GM10266 (cell line): ENCODE measurements around the gene SLC25A11.

Experiments used
- DNase-seq: peaks from one replicate; pipeline ENCODE4 v3.0.0; 2012; ENCODE audit errors: extremely low spot score
- TF ChIP-seq, protein P1 (sequence below): IDR thresholded peaks from 2 replicates; pipeline ENCODE4 v1.5.1; 2012; ENCODE audit warnings: mild to moderate bottlenecking, low read depth; ENCODE audit not compliant: control insufficient read depth, insufficient read depth; ENCODE audit errors: missing control alignments

Gene SLC25A11

DNA sequence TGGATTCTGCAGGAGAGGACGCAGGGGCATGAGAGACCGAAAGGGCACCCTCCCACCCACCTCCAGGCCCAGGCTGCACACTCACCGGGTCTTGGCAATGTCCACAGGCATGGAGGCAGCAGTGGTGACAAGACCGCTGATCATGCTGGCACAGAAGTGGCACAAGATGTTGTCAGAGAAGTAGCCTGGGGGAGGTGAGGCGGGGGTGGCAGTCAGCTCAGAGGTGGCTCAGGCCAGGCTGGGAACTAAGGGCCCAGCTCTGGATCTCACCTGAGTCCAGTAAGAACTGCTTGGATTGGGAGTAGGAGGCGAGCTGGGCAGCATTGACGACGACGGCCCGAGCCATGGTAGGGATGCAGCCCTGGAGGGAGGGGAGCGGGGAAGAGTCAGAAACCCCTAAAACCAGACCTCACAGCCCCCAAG, 1.8 kb downstream of the SLC25A11 start:
- no peak for DNase-seq
- TF ChIP-seq, protein P1, sequence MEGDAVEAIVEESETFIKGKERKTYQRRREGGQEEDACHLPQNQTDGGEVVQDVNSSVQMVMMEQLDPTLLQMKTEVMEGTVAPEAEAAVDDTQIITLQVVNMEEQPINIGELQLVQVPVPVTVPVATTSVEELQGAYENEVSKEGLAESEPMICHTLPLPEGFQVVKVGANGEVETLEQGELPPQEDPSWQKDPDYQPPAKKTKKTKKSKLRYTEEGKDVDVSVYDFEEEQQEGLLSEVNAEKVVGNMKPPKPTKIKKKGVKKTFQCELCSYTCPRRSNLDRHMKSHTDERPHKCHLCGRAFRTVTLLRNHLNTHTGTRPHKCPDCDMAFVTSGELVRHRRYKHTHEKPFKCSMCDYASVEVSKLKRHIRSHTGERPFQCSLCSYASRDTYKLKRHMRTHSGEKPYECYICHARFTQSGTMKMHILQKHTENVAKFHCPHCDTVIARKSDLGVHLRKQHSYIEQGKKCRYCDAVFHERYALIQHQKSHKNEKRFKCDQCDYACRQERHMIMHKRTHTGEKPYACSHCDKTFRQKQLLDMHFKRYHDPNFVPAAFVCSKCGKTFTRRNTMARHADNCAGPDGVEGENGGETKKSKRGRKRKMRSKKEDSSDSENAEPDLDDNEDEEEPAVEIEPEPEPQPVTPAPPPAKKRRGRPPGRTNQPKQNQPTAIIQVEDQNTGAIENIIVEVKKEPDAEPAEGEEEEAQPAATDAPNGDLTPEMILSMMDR = no peak

DNA sequence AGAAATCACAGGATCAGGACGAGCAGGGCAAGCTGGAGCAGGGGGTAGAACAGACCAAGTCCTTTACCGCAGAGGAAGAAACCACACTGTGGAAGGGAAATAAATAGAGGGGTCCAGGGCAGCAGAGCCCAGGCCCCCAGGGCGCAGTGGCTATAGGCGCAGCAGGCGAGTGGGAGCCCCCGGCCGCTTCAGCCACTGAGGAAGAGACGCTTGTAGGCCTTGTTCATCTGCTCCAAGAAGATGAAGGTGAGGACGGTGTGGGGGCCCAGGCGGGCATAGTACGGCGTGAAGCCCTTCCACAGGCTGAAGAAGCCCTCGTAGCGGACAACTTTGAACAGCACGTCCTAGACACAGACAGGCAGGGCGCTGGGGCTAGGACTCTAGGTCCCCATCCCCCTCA, 2.3 kb downstream of the SLC25A11 start:
- no peak for DNase-seq
- TF ChIP-seq, protein P1 = no peak

DNA sequence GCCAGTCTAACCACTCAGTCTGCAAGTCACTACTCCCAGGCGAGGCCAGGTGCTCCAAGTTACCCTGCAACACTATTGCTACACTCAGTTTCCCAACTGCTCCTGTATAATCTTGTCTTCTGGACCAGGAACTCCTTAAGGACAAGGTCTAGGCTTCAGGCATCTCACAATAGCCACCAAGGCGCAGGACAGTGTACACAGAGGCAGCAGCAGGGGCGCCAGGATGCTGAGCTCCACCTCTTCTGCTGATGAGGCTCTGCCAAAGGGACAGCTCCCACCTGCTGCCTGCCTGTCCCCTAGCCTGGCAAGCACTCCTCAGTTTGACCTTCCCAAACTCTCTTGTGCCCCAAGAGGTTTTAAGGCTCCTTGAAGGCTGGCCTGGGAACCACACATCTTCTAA, 3.4 kb downstream of the SLC25A11 start:
- TF ChIP-seq, protein P1 = no peak
- DNase-seq = no peak

DNA sequence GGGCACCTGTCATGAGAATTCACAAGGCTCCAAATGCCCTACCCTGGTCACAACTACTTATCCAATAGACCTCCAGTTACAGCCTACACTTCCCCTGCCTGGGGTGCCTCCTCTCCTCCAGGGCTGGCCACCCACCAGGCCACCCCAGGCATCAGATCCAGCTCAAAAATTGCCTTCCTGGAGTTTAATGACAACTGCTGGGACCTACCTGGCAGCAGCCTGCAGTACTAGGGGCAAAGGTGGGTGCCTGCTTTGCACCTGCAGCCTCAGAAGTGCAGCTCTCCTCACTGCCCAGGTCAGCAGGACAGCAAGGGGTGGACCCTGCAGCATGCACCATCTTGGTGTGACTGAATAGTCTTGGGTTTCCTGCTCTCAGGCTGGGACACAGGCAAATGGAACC, 4.2 kb downstream of the SLC25A11 start:
- DNase-seq = no peak
- TF ChIP-seq, protein P1 = no peak

DNA sequence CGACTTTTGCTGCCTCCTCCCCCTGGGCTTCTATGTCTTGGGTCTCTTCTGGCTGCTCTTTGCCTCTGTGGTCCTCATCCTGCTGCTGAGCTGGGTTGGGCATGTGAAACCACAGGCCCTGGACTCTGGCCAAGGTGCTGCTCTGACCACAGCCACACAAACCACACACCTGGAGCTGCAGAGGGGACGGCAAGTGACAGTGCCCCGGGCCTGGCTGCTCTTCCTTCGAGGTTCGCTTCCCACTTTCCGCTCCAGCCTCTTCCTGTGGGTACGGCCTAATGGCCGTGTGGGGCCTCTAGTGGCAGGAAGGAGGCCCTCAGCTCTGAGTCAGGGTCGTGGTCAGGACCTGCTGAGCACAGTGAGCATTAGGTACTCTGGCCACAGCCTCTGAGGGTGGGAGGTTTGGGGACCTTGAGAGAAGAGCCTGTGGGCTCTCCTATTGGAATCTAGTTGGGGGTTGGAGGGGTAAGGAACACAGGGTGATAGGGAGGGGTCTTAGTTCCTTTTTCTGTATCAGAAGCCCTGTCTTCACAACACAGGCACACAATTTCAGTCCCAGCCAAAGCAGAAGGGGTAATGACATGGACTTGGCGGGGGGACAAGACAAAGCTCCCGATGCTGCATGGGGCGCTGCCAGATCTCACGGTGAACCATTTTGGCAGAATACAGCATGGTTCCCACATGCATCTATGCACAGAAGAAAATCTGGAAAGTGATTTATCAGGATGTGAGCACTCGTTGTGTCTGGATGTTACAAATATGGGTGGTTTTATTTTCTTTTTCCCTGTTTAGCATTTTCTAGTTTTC, 5.5 kb downstream of the SLC25A11 start:
- TF ChIP-seq, protein P1 = peak; percentile 45
- DNase-seq = no peak

DNA sequence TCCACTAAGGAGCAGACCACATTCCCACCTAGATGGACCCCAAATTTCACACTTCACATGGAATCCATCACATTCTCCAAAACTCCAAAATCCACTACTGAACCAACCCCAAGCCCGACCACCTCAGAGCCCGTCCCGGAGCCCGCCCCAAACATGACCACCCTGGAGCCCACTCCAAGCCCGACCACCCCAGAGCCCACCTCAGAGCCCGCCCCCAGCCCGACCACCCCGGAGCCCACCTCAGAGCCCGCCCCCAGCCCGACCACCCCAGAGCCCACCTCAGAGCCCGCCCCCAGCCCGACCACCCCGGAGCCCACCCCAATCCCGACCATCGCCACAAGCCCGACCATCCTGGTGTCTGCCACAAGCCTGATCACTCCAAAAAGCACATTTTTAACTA, 6.2 kb downstream of the SLC25A11 start:
- TF ChIP-seq, protein P1 = no peak
- no peak for DNase-seq

DNA sequence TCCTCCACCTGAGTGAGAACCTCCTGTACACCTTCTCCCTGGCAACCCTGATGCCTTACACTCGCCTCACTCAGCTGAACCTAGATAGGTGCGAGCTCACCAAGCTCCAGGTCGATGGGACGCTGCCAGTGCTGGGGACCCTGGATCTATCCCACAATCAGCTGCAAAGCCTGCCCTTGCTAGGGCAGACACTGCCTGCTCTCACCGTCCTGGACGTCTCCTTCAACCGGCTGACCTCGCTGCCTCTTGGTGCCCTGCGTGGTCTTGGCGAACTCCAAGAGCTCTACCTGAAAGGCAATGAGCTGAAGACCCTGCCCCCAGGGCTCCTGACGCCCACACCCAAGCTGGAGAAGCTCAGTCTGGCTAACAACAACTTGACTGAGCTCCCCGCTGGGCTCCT, 7.1 kb downstream of the SLC25A11 start:
- TF ChIP-seq, protein P1 = no peak
- no peak for DNase-seq
